HG03571 (cell line): ENCODE data around the gene DNAJC18.
A peak's percentile ranks its signal among the peaks of the same experiment; 100 is the strongest.
"Not testable (repeated sequence)": the region's sequence is repeated elsewhere in the genome, so short reads cannot be mapped to it uniquely, and the experiment has no call there.

Source experiments
- ATAC-seq: cut with Tn5 transposase; IDR thresholded peaks from one replicate; pipeline ENCODE4 v1.9.1; 2021; ENCODE audit not compliant: unreplicated experiment

DNAJC18 gene

GRCh38 chr5:139461698-139462097 is 22.4 kb upstream of the DNAJC18 start:
- ATAC-seq = no peak

- no peak for ATAC-seq
Measured at GRCh38 chr5:139461176-139461575, 21.9 kb upstream of the DNAJC18 start.

DNA sequence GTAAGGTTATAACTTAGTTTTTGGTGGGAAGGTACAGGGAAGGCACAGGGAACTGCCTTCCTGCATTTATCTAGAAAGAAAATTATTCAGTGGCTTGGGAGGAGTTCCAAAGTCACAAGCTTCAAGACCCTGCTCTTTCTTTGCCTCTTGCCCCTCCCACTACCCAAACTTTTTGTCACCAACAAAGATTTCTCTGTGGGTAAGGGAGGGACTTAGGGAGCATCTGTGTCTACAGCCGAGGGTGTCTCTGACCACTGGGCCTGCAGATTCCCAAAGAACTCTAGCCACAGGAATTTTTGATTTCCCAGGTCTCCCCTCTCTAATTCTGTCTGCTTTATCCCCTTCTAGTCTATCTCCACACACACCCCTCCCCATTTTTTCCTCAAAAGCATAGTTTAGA is 21.1 kb upstream of the DNAJC18 start:
- no peak for ATAC-seq

DNA sequence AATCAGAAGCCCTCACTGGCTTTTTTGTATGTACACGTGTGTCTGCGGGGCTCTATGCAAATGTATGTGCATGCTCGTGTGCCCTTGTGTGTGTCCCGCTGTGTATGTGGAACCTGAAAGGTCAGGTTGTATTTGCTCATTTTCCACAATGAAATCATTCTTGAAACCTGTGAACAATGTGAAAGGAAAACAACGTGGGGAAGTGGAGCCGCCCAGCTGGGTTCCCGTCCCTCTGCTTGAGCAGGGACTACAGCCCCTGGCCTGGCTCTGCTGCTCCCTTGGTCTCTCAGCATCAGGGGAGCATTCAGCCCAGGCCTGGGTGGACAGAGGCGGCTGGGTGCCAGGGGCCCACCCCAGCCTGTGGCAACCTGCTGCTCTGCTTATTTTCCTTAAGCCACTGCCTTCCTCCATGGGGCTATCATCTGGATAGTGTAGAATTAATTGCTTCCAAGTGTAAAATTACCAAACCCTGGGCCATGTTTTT is 20.2 kb upstream of the DNAJC18 start:
- ATAC-seq = peak; percentile 13

GRCh38 chr5:139458580-139459407 is 19.5 kb upstream of the DNAJC18 start:
- ATAC-seq = peak; percentile 74

DNA sequence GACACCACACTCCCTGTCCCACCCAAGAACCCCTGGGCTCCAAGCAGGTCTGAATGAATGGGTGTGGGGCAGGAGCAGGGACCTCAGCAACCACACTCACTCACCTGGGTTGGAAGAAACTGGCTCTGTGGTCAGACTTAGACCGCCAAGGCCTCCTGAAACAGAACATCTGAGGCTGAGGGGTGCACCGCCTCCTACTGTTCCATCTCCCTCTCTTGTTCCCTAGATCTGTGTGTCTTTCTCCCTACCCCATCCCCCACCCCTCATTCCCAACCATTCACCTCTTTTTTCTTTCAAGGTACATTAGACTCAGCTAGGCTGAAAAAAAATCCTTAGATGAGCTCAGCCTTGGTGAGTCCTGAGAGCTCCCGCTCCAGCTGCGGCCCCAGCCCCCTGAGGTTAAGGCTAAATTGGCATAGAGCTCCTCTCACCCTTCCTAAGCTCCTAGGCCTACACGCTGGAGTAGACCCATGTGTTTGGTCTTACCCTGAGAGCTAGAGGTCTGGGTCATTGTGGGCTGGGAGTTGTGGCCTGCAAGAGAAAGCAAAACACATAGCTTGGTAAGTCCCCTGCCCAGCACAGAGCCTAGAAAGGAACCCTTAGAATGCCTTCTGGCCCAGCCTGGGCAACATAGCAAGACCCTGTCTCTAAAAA is 18.5 kb upstream of the DNAJC18 start:
- no peak for ATAC-seq

- ATAC-seq = no peak
Measured at GRCh38 chr5:139457241-139457640, 17.9 kb upstream of the DNAJC18 start.

DNA sequence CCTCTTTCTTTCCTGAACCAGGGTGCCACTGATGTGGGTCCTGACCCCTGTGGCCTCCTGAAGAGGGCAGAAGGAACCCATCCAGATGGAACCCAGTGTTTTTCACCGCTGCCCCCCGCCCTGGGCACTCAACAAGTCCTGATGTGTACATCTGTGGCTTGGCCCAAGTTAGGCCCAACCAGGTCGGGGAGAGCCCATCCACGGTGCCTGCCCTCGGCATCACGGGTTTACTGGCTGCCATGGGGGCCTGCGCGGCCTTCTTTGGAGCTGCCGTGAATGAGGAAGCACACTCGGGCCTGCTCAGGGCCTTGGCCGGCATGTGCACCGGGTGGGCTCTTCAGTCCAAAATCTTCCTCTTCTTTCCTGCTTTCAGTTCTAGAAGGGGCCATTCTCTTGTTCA is 17.5 kb upstream of the DNAJC18 start:
- no peak for ATAC-seq

GRCh38 chr5:139454568-139455290 is 15.4 kb upstream of the DNAJC18 start:
- ATAC-seq = no peak

DNA sequence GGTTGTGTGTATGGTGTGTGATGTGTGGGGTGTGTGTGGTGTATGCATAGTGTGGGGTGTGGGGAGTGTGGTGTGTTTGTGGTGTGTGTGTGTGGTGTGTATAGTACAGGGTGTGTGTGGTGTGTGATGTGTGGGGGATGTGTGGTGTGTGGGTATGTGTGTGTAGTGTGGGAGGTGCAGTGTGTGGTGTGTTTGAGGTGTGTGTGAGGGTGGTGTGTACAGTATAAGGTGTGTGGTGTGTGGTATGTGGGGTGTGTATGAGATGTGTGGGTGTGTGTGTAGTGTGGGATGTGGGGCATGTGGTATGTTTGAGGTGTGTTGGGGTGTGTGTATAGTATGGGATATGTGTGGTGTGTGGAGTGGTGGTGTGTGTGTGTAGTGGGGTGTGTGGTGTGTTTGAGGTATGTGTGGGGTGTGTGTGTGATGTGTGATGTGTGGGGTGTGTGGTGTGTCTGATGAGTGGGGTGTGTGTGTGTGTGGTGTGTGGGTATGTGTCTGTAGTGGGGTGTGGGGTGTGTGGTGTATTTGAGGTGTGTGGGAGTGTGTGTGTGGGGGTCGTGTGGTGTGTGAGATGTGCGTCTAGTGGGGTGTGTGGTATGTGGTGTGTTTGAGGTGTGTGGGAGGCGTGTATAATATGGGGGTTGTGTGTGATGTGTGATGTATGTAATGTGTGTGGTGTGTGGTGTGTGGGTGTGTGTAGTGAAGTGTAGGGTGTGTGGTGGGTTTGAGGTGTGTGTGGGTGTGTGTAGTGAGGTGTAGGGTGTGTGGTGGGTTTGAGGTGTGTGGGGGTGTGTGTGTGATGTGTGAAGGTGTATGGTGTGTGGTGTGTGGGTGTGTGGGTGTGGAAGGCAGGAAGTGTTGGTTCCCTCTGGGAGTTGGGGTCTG is 14.6 kb upstream of the DNAJC18 start:
- ATAC-seq = no peak

DNA sequence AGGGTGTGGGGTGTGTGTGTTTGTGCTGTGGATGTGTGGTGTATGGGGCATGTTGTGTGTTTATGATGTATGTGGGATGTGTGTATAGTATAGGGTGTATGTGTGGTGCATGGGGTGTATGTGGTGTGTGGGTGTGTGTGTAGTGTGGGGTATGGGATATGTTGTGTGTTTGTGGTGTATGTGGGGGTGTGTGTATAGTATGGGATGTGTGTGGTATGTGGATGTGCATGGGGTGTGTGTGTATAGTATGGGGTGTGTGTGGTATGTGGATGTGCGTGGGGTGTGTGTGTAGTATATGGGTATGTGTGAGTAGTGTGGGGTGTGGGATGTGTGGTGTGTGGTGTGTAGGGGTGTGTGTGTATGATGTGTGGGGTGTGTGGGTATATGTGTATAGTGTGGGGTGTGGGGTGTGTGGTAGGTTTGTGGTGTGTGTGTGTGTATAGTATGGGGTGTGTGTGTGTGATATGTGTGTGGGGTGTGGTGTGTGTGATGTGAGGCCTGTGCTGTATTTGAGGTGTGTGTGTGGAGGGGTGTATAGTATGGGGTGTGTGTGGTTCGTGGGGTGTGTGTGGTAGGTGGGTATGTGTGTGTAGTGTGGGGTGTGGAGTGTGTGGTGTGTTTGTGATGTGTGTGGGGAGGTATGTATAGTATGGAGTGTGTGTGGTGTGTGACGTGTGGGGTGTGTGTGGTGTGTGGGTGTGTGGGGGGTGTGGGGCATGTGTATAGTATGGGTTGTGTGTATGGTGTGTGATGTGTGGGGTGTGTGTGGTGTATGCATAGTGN is 12.7 kb upstream of the DNAJC18 start:
- no peak for ATAC-seq

GRCh38 chr5:139451176-139451575 is 11.9 kb upstream of the DNAJC18 start:
- no peak for ATAC-seq

DNA sequence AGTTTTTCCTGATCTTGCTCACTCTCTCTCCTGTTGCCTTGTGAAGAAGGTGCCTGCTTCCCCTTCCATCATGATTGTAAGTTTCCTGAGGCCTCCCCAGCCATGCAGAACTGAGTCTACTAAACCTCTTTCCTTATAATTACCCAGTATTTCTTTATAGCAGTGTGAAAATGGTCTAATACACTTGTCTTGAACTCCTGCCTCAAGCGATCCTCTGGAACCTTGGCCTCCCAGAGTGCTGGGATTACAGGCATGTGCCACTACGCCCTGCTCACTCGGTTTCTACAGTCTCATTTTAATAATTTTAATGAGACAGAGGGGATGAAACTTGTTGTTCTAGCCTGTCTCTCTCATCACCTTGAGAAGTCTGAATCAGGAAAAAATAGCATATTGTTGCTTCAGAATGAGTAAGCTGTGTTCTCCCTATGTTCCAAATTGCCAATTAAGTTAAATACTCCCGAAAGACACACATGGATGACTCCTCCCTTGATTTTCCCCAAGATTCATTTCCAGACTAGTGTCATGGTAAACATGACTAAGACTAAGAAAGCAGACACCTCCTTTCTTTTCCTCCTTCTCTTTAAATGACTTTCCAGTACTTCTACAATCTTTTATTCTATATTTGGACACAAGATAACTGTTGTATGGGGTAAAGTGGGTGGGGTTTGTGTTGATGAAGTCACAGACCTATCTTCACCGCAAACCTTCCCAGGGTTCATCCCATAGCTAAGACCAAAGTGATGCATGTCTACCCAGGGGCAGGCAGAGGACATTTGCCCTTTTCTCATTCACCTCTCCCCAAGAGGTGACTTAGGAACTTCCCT is 7.8 kb upstream of the DNAJC18 start:
- no peak for ATAC-seq

GRCh38 chr5:139445325-139446170 is 6.2 kb upstream of the DNAJC18 start:
- ATAC-seq = no peak

GRCh38 chr5:139443831-139444453 is 4.6 kb upstream of the DNAJC18 start:
- ATAC-seq = no peak

- not testable (repeated sequence) for ATAC-seq
Measured at GRCh38 chr5:139440416-139440815, 1.1 kb upstream of the DNAJC18 start.

GRCh38 chr5:139438707-139439012 is 665 bp downstream of the DNAJC18 start:
- ATAC-seq = no peak

GRCh38 chr5:139435676-139436075 is 3.6 kb downstream of the DNAJC18 start:
- no peak for ATAC-seq
